Fibroblast of lung (primary cell): Measurements from ENCODE around the gene CCDC146. TPM values are rescaled to one million over a fixed set of nuclear protein-coding genes. Genes with fewer than 3 reads are reported as not detected.

Source experiments
- DNase-seq, 2 donors: peaks; one replicate each; pipeline versions ENCODE4 v3.0.0 to v3.0.0-alpha.2; 2010; ENCODE audit warnings: low read depth in 2 of 2
- H2AFZ ChIP-seq: 2 replicates; pipeline ENCODE4 v1.5.1; 2012; ENCODE audit warnings: low read length, control low read depth, inconsistent platforms
- H3K27ac ChIP-seq: 2 replicates; pipeline ENCODE4 v1.5.1; 2011; ENCODE audit warnings: low read length, control low read depth; ENCODE audit not compliant: insufficient read depth
- H3K27me3 ChIP-seq: 2 replicates; pipeline ENCODE4 v1.5.1; 2011; ENCODE audit warnings: mild to moderate bottlenecking, low read length; ENCODE audit not compliant: control insufficient read depth, insufficient read depth
- H3K36me3 ChIP-seq: 2 replicates; pipeline ENCODE4 v1.5.1; 2011; ENCODE audit warnings: low read length; ENCODE audit not compliant: control insufficient read depth, insufficient read depth
- H3K4me1 ChIP-seq: 2 replicates; pipeline ENCODE4 v1.5.1; 2011; ENCODE audit warnings: low read length; ENCODE audit not compliant: control insufficient read depth, insufficient read depth; ENCODE audit errors: extremely low read depth
- H3K4me2 ChIP-seq: 2 replicates; pipeline ENCODE4 v1.5.1; 2011; ENCODE audit warnings: low read length, control low read depth; ENCODE audit not compliant: insufficient read depth; ENCODE audit errors: extremely low read depth
- H3K4me3 ChIP-seq, 4 experiments: fragments of 200-600 bp in 1 of 4; sonication (generic) in 1 of 4; replicated peaks in 1 of 4; 2 replicates each; pipeline ENCODE4 v1.5.1; 2011 to 2016; ENCODE audit warnings: low read length in 4 of 4, low read depth in 3 of 4, mild to moderate bottlenecking in 3 of 4, control low read depth in 2 of 4, inconsistent platforms in 1 of 4, mixed read lengths in 1 of 4; ENCODE audit not compliant: insufficient read depth in 1 of 4; ENCODE audit errors: control extremely low read depth in 1 of 4
- H3K79me2 ChIP-seq: 2 replicates; pipeline ENCODE4 v1.5.1; 2012; ENCODE audit warnings: mild to moderate bottlenecking, low read length, inconsistent platforms; ENCODE audit not compliant: control insufficient read depth, insufficient read depth
- H3K9ac ChIP-seq: 2 replicates; pipeline ENCODE4 v1.5.1; 2011; ENCODE audit warnings: mild to moderate bottlenecking, low read length, control low read depth; ENCODE audit not compliant: insufficient read depth
- H3K9me3 ChIP-seq: 2 replicates; pipeline ENCODE4 v1.5.1; 2012; ENCODE audit warnings: low read depth, low read length; ENCODE audit not compliant: control insufficient read depth, insufficient read depth
- H4K20me1 ChIP-seq: 2 replicates; pipeline ENCODE4 v1.5.1; 2011; ENCODE audit warnings: low read length; ENCODE audit not compliant: control insufficient read depth, insufficient read depth; ENCODE audit errors: extremely low read depth
- EZH2 ChIP-seq: IDR thresholded peaks from 2 replicates; pipeline ENCODE4 v1.5.1; 2012; ENCODE audit warnings: low read length, control low read depth, mild to moderate bottlenecking; ENCODE audit errors: missing control alignments
- polyA plus RNA-seq, 2 donors: library from polyadenylated mRNA; depleted of rRNA in 1 of 2; stranded (reverse) in 1 of 2; unstranded in 1 of 2; fragments of >200 nt; gene quantifications; 2 replicates each; pipeline ENCODE4 v1.2.1, GENCODE V29; 2011 to 2012; ENCODE audit warnings: missing spikeins in 1 of 2
- total RNA-seq: library from RNA; depleted of rRNA; stranded (reverse); fragments of >200 nt; gene quantifications from 2 replicates; pipeline ENCODE4 v1.2.1, GENCODE V29; 2014
- TF ChIP-seq, protein P1 (sequence below), 2 donors: IDR thresholded peaks in 1 of 2; conservative IDR thresholded peaks in 1 of 2; 1 replicate in 1 of 2; 2 replicates in 1 of 2; pipeline ENCODE4 v1.5.1; 2011 to 2012; ENCODE audit warnings: low read length in 2 of 2, control low read depth in 1 of 2, inconsistent platforms in 1 of 2, low read depth in 1 of 2, mild to moderate bottlenecking in 1 of 2

Gene CCDC146
- total and polyA plus RNA-seq, 2 donors (not counting 1 experiment from before 2014, with no cell fraction given): 1.6 to 3.6 TPM

- Histone ChIP-seq H2AFZ (no peak overlapping the region), H3K27ac (no peak overlapping the region), H3K4me2 (no peak overlapping the region), H3K4me1 (no peaks in the 10 kb centered on the region), H4K20me1 (no peaks in the 10 kb centered on the region), H3K4me3 (no peak overlapping the region), H3K36me3 (no peaks in the 10 kb centered on the region), H3K9ac (no peak overlapping the region), H3K79me2 (no peaks in the 10 kb centered on the region), H3K9me3 (no peaks in the 10 kb centered on the region), H3K27me3 (no peaks in the 10 kb centered on the region)
- TF ChIP-seq EZH2: no peak
- TF ChIP-seq, protein P1, sequence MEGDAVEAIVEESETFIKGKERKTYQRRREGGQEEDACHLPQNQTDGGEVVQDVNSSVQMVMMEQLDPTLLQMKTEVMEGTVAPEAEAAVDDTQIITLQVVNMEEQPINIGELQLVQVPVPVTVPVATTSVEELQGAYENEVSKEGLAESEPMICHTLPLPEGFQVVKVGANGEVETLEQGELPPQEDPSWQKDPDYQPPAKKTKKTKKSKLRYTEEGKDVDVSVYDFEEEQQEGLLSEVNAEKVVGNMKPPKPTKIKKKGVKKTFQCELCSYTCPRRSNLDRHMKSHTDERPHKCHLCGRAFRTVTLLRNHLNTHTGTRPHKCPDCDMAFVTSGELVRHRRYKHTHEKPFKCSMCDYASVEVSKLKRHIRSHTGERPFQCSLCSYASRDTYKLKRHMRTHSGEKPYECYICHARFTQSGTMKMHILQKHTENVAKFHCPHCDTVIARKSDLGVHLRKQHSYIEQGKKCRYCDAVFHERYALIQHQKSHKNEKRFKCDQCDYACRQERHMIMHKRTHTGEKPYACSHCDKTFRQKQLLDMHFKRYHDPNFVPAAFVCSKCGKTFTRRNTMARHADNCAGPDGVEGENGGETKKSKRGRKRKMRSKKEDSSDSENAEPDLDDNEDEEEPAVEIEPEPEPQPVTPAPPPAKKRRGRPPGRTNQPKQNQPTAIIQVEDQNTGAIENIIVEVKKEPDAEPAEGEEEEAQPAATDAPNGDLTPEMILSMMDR (conservative IDR thresholded peaks at IDR 0.05 in 1 of 2, IDR thresholded peaks at IDR 0.05 in 1 of 2; ENCODE audit: low read depth in 1 of 2, low read length in 2 of 2): no peak
- no peak for DNase-seq
These were observed 184.0 kb downstream of the CCDC146 start for GRCh38 chr7:77306231-77307067.

- no peaks in the 10 kb centered on the region for H3K27me3 ChIP-seq
- no peaks in the 10 kb centered on the region for H3K36me3 ChIP-seq
- H3K79me2 ChIP-seq: no peaks in the 10 kb centered on the region
- no peak overlapping the region for H2AFZ ChIP-seq
- H3K4me3 ChIP-seq: no peak overlapping the region
- no peak overlapping the region for H3K4me2 ChIP-seq
- no peaks in the 10 kb centered on the region for H3K4me1 ChIP-seq
- no peak overlapping the region for H3K9ac ChIP-seq
- H4K20me1 ChIP-seq: no peaks in the 10 kb centered on the region
- TF ChIP-seq, protein P1 (conservative IDR thresholded peaks at IDR 0.05 in 1 of 2, IDR thresholded peaks at IDR 0.05 in 1 of 2; ENCODE audit: low read depth in 1 of 2, low read length in 2 of 2): no peak
- no peak for TF ChIP-seq EZH2
- no peaks in the 10 kb centered on the region for H3K9me3 ChIP-seq
- no peak overlapping the region for H3K27ac ChIP-seq
- no peak for DNase-seq
These were observed 186.4 kb downstream of the CCDC146 start for GRCh38 chr7:77308792-77309191.

GRCh38 chr7:77309714-77310220 lies 187.4 kb downstream of the CCDC146 start:
- no peak overlapping the region for H3K4me3 ChIP-seq
- no peaks in the 10 kb centered on the region for H3K4me1 ChIP-seq
- H3K36me3 ChIP-seq: no peaks in the 10 kb centered on the region
- H3K79me2 ChIP-seq: no peaks in the 10 kb centered on the region
- H3K27ac ChIP-seq: no peak overlapping the region
- H2AFZ ChIP-seq: no peak overlapping the region
- H4K20me1 ChIP-seq: no peaks in the 10 kb centered on the region
- no peaks in the 10 kb centered on the region for H3K27me3 ChIP-seq
- TF ChIP-seq, protein P1 (conservative IDR thresholded peaks at IDR 0.05 in 1 of 2, IDR thresholded peaks at IDR 0.05 in 1 of 2; ENCODE audit: low read depth in 1 of 2, low read length in 2 of 2): no peak
- TF ChIP-seq EZH2: no peak
- no peaks in the 10 kb centered on the region for H3K9me3 ChIP-seq
- no peak overlapping the region for H3K4me2 ChIP-seq
- DNase-seq: no peak
- H3K9ac ChIP-seq: no peak overlapping the region
